SH-SY5Y (cell line): ENCODE results near the gene LGALS3BP.

ENCODE experiments used
- GATA2 ChIP-seq: IDR thresholded peaks from 2 replicates; pipeline ENCODE4 v1.6.1; 2011; ENCODE audit warnings: mild to moderate bottlenecking, low read depth, low read length
- GATA3 ChIP-seq: IDR thresholded peaks from 2 replicates; pipeline ENCODE4 v1.6.1; 2011; ENCODE audit warnings: low read depth, mild to moderate bottlenecking, low read length, moderate library complexity

Gene LGALS3BP

DNA sequence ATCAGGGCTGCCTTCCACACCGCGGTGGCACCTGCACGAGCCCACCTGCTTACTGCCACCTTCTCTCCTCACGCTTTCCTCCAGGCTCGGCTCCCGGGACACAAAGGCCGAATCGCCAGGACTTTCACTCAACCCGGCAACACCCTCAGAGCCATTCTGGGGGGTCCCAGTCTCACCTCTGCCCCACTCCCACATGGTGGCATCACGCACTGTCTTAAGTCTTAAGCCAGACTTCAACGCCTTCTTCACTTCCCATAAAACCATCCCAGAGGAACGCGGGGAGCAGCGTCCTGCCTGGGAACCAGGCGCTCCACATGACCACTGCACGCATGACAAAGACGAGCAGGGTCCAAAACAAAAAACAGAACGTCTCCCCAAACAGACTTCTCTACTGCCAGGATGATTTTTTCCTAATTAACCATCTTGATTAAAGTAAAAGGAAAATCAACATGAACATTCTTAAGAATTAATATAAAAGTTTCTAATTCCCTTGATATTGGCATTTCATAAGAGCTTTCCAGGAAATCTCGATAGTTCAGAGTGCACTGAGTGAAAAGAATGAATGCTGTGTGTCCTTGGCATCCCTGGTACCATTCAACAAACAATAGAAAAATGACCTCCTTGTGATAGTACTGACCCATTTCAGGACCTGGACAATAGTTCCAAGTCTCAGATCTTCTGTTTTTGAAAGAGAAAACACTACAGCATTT, 27.2 kb upstream of the LGALS3BP start:
- TF ChIP-seq GATA3 (no peak), GATA2 (no peak)

DNA sequence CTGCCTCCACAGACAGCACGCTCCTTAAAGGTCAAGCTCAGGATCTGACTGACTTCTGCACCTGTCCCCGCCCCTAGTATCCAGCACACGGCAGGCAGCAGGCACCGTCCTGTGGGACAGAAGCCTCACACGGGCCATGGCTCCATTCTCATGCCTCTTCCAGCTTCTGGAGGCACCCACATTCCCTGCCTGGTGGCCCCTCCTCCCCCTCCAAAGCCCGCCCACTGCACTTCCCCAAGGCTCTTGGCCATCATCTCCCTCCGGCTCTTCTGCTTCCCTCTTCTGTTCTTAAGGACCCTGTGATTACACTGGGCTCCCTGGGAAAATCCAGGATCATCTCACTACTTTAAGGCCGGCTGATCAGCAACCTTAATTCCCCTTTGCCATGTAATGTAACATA, 26.3 kb upstream of the LGALS3BP start:
- TF ChIP-seq GATA3 (no peak), GATA2 (no peak)

GRCh38 chr17:79005063-79005861, 25.5 kb upstream of the LGALS3BP start:
- TF ChIP-seq GATA3 (no peak), GATA2 (no peak)

- TF ChIP-seq GATA2 (no peak), GATA3 (no peak)
Measured at GRCh38 chr17:79003661-79004411, 24.1 kb upstream of the LGALS3BP start.

DNA sequence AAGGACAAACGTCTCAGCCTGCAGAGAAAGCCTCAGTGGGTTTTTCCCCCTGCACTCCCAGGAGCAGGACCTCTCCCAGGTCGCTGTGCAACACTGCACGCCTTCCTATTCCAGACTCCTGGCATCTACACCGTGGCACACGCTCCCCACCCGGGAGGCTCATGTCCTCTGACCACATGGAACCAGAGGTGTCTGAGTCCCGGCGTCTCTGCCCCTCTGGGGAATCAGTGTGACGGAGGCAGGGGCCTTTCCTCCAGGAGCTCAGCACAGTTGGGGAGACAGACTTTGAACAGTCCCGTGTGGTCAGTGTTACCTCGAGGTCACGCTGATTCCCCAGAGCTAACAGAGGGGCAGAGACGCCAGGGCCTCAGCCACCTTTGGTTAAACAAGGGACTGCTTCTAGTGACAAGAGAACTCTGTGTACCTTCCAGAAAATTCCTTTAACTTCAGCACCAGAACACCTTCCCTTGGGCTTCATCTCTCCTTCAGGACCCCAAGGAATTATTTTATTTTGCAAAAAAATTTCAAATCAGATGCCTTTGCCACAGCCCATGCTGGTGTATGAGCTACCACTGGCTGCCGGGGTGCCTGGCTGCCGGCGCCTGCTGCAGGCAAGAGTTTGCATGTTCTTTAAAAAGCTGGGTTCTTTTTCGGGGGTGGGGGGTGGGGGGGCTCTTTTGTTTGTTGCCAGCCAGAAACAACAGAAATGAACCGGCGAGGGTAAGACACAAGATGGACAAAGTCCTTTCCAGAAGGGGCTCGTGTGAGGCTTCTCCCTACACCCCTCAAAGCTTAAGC, 23.3 kb upstream of the LGALS3BP start:
- no peak for TF ChIP-seq GATA3
- no peak for TF ChIP-seq GATA2

DNA sequence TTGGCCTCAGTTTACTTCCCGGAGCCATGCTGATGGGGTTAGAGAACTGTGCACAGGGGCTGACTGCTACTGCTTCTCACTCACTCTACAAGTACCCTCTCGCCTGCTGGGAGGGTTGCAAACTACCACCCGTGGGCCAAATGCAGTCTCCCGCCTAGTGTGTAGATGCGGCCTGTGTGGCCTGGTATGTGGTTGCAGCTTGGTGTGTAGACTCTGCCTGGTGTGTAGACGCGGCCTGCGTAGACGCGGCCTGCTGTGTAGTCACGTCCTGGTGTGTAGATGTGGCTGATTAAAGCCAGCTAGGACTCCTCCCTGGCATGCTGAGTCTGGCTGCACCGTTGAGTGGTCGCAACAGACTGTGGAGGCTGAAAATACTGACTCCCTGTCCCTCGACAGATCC, 22.6 kb upstream of the LGALS3BP start:
- TF ChIP-seq GATA3 (no peak), GATA2 (no peak)

DNA sequence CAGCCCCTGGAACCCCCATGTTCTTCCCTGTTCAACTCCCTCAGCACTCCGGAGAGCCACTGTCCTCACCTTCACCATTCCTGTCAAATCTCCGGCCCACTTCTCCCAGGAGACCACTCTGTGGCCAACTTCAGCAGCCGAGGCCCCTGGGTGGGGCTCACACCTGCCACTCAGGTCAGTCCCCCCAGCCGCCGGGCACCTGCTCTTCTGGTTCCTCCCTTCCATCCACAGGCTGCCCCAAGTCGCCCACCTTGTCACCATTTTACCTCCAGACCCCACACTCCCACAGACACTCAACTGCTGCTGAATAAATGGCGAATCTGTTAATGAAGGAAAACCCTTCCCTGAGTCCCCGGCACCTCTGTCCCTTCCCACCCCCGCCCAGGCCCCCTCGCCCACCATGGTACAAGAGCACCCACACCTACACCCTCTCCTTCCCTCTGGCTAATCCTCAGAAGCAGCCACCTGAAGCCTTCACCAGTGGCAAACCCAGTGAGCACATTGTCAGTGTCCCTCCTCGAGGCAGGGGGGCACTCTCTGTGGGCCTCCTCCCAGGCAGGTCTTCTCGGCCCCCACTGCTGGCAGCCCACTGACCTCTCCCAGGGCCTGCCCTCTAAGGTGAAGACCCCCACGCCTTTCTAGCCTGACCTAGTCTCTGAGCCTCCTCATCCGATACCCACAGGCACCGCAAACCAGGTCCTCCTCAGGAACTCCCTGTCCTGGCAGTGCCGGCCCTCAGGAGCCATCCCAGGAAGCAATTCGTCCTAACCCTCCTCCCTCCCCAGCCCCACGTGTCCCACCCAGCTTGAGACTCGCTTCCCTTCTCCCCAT, 21.7 kb upstream of the LGALS3BP start:
- TF ChIP-seq GATA3, result no peak
- no peak for TF ChIP-seq GATA2

DNA sequence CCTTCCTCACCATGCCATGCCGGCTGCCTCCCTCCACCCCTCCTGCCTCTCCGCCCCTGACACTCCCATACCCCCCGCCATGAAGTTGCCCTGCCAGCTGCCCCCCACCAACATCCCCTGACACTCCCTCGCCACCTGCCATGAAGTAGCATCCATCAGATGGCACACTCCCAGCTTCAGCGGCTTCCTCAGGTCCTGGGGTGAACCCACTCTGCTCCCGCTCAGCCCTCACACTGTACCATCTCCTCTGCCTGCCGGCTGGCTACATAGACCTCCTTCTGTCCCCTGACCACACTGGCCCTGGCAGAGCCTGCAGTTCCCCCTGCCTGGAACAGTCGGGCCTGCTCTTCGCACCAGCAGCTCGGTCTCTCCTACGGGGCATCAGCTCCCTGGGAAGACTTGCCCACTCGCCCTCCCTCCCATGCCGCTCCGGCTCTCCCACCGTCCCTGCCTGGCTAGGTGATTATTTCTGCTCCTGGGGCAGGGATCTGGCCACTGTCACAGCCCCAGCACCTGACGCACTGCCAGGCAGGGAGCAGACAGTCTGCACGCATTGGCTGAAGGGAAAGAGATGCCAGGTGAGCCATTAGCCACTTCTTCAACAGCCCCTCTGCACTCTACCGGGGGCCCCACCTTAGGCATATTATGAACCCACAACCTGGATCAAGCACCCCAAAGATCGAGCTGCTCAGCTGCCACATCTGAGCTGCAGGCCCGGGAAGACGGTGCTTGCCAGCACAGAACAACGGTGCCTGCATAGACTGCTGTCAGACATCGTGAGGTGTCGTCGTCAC, 20.9 kb upstream of the LGALS3BP start:
- no peak for TF ChIP-seq GATA3
- TF ChIP-seq GATA2, result no peak

- no peak for TF ChIP-seq GATA3
- TF ChIP-seq GATA2, result no peak
Measured at GRCh38 chr17:78999947-79000395, 20.2 kb upstream of the LGALS3BP start.

DNA sequence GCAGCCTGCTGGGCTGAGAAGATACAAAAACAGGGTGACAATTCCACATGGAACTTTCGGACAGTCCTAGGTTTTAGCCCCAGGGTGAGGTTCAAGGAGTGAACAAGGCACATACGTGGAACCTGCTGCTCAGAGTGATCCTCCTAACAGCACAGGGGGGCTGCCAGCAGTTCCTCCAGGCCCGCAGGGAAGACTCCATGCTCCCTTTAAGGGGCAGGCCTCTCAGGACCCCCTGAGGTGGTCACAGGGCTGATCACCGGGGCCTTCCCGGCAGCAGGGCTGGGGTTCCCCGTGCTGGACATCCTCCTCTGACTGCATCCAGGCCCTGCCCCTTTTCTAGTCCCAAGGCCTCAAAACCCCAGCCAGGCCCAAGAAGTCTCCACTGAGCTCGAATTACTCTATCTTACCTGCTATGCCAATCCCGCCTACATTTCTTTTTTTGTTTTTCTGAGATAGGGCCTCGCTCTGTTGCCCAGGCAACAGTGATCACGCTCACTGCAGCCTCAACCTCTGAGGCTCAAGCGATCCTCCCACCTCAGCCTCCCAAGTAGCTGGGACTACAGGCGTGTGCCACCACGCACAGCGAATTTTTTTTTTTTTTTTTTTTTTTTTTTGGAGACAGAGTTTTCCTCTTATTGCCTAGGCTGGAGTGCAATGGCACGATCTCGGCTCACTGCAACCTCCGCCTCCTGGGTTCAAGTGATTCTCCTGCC, 19.5 kb upstream of the LGALS3BP start:
- no peak for TF ChIP-seq GATA3
- no peak for TF ChIP-seq GATA2

DNA sequence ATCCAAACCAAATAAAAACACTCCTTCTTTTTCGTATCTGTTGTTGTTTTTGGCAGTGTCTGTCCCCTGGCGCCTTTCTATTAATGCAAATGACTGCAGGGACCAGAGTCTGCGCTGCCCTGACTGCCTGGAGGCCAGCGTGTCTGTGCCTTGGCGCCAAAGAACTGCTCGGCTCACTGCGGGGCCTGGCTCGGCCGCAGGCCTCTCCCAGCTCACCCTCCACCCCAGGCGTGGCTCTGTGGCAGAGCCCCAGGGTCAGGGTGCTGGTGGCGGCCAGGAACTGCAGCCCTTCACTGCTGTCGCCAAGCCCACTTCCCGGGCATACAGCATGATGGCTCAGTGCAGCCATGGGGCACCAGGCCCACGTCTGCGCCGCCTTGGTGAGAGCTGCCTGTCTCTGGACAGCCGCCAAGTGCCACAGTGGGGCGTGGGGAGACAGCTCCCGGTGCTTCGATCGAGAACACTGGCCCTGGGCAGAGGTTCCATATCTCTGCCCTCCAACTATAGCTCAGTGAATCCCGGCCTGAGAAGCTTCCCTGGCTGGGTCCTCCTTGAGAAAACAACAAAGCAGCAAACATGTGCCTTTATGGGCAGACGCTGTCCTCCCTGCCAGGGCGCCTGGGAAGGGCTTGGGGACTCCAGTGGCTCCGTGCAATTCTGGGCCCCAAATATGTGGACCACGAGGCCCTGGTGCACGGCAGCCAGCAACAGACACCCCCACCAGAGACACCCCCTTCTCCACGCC, 18.8 kb upstream of the LGALS3BP start:
- TF ChIP-seq GATA2 (no peak), GATA3 (no peak)

DNA sequence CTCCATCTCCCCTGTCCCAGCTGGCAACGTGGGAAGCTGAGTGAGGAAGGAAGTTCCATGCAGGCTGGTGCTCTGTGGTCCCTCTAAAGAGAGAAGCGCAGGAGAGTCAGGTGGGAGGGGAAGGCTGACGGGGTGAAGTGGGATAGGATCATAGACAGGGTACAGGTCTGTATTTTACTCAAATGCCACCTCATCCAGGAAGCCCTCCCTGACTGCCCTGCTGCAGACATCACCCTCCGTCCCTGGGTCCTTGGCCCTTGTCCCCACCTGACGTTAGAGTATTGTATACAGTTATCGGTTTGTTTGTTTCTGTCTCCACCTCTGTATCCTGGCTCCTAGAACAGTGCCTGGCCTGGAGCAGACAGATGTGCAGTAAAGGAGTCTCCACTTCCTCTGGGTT, 18.2 kb upstream of the LGALS3BP start:
- no peak for TF ChIP-seq GATA3
- no peak for TF ChIP-seq GATA2
